B cell (primary cell): Measurements from ENCODE around the gene KCNJ12. TPM values are rescaled to one million over a fixed set of nuclear protein-coding genes. Genes with fewer than 3 reads are reported as not detected.
"Not testable (repeated sequence)": the region's sequence is repeated elsewhere in the genome, so short reads cannot be mapped to it uniquely, and the experiment has no call there.

Source experiments
- ATAC-seq: fragments of 200-7000 bp; cut with Tn5 transposase; one replicate; pipeline ENCODE4 v1.10.0; 2021; ENCODE audit warnings: low read depth, mild to moderate bottlenecking, moderate number of reproducible peaks, moderate library complexity
- CTCF ChIA-PET: fragments of 350-600 bp; sonication (Branson Sonifier 250); formaldehyde crosslinking; loops from one replicate; lab custom pipeline; 2021; ENCODE audit warnings: antibody characterized with exemption, inconsistent platforms; lab: Charles Lee
- POLR2A ChIA-PET: fragments of 350-600 bp; sonication (Branson Sonifier 250); formaldehyde crosslinking; loops from one replicate; lab custom pipeline; 2021; ENCODE audit warnings: antibody characterized with exemption; lab: Charles Lee
- DNase-seq: peaks from one replicate; pipeline ENCODE4 v3.0.0; 2013
- H2AFZ ChIP-seq: 2 replicates; pipeline ENCODE4 v1.6.1; 2012; ENCODE audit warnings: mild to moderate bottlenecking, low read depth, low read length; ENCODE audit not compliant: insufficient read depth, poor library complexity, severe bottlenecking
- H3K27ac ChIP-seq, 2 donors: 1 replicate in 1 of 2; 2 replicates in 1 of 2; pipeline ENCODE4 v1.5.1; 2012 to 2013; ENCODE audit warnings: low read length in 2 of 2, mild to moderate bottlenecking in 2 of 2, moderate library complexity in 1 of 2
- H3K27me3 ChIP-seq, 4 experiments: fragments of 200-600 bp in 1 of 4; sonication (generic) in 1 of 4; replicated peaks in 1 of 4; 1 replicate in 2 of 4; 2 replicates in 2 of 4; pipeline versions ENCODE4 v1.6.1 to v1.7.0; 2013 to 2016; ENCODE audit warnings: low read length in 3 of 4, mild to moderate bottlenecking in 2 of 4, mixed read lengths in 1 of 4, moderate library complexity in 1 of 4; ENCODE audit not compliant: insufficient read depth in 4 of 4, control insufficient read depth in 3 of 4; ENCODE audit errors: control extremely low read depth in 1 of 4
- H3K36me3 ChIP-seq, 2 experiments: replicated peaks in 1 of 2; 1 replicate in 1 of 2; 2 replicates in 1 of 2; pipeline versions ENCODE4 v1.6.1 to v1.7.1; 2013; ENCODE audit warnings: low read length in 1 of 2; ENCODE audit not compliant: insufficient read depth in 2 of 2, control insufficient read depth in 1 of 2; ENCODE audit errors: control extremely low read depth in 1 of 2, extremely low read depth in 1 of 2
- H3K4me1 ChIP-seq, 2 donors: fragments of 200-600 bp in 1 of 2; sonication (generic) in 1 of 2; 1 replicate in 1 of 2; 2 replicates in 1 of 2; pipeline versions ENCODE4 v1.5.1 to v1.6.1; 2013 to 2017; ENCODE audit warnings: low read length in 2 of 2; ENCODE audit not compliant: control insufficient read depth in 2 of 2, insufficient read depth in 2 of 2
- H3K4me2 ChIP-seq: replicated peaks from 2 replicates; pipeline ENCODE3; 2012; ENCODE audit warnings: mild to moderate bottlenecking, low read depth, low read length; ENCODE audit not compliant: poor library complexity, severe bottlenecking
- H3K4me3 ChIP-seq, 5 experiments: fragments of 200-600 bp in 1 of 5; sonication (generic) in 1 of 5; 1 replicate in 3 of 5; 2 replicates in 2 of 5; pipeline versions ENCODE4 v1.5.1 to v1.7.0; 2011 to 2016; ENCODE audit warnings: low read length in 4 of 5, mild to moderate bottlenecking in 4 of 5, low read depth in 2 of 5, control low read depth in 1 of 5, moderate library complexity in 1 of 5; ENCODE audit not compliant: insufficient read depth in 1 of 5; ENCODE audit errors: control extremely low read depth in 1 of 5, extremely low read depth in 1 of 5
- H3K79me2 ChIP-seq: fragments of 200-600 bp; sonication (generic); one replicate; pipeline ENCODE4 v1.6.0; 2016; ENCODE audit warnings: low read length; ENCODE audit not compliant: control insufficient read depth, insufficient read depth
- H3K9ac ChIP-seq: fragments of 200-600 bp; sonication (generic); 2 replicates; pipeline ENCODE4 v1.6.1; 2017; ENCODE audit warnings: mild to moderate bottlenecking, low read length, moderate library complexity
- H3K9me3 ChIP-seq, 3 donors: one replicate each; pipeline versions ENCODE4 v1.6.1 to v1.7.1; 2013; ENCODE audit warnings: low read length in 2 of 3; ENCODE audit not compliant: control insufficient read depth in 2 of 3, insufficient read depth in 1 of 3; ENCODE audit errors: control extremely low read depth in 1 of 3
- H4K20me1 ChIP-seq: 2 replicates; pipeline ENCODE4 v1.6.0; 2012; ENCODE audit warnings: mild to moderate bottlenecking, low read length; ENCODE audit not compliant: insufficient read depth, control insufficient read depth, poor library complexity, severe bottlenecking
- H3K27ac Mint-ChIP-seq: one replicate; pipeline ENCODE4 v1.8.0; 2021; ENCODE audit warnings: mixed read lengths
- H3K27me3 Mint-ChIP-seq: one replicate; pipeline ENCODE4 v1.8.0; 2021; ENCODE audit warnings: mixed read lengths
- H3K4me1 Mint-ChIP-seq: one replicate; pipeline ENCODE4 v1.8.0; 2021; ENCODE audit warnings: mixed read lengths
- H3K4me3 Mint-ChIP-seq: one replicate; pipeline ENCODE4 v1.8.0; 2021; ENCODE audit warnings: mixed read lengths
- H3K9me3 Mint-ChIP-seq: one replicate; pipeline ENCODE4 v1.8.0; 2022; ENCODE audit warnings: mixed read lengths; ENCODE audit not compliant: insufficient read depth
- CTCF ChIP-seq: fragments of 200-600 bp; IDR thresholded peaks from one replicate; pipeline ENCODE4 v1.8.0; 2022; ENCODE audit warnings: antibody characterized with exemption, mild to moderate bottlenecking
- EZH2 ChIP-seq: IDR thresholded peaks from 2 replicates; pipeline ENCODE4 v1.6.1; 2012; ENCODE audit warnings: borderline replicate concordance, low read depth, mild to moderate bottlenecking, moderate library complexity, low read length; ENCODE audit not compliant: insufficient read depth, poor library complexity, severe bottlenecking
- WGBS: methylation state at CpG from one replicate; pipeline ENCODE4 v1.1.5; 2013; ENCODE audit warnings: missing lambda C conversion rate; ENCODE audit not compliant: insufficient coverage; 5-methylcytosine and 5-hydroxymethylcytosine counted together
- intact Hi-C: fragments of 100-400 bp; cut with micrococcal nuclease; formaldehyde crosslinking; loops from one replicate; pipeline ENCODE4 v1.10.0; 2022
- polyA plus RNA-seq: library from polyadenylated mRNA; depleted of rRNA; stranded (reverse); fragments of >200 nt; gene quantifications from 2 replicates; pipeline ENCODE4 v1.2.3, GENCODE V29; 2012
- total RNA-seq, 2 donors: library from RNA; stranded (reverse); fragments of 120-200 nt in 1 of 2; gene quantifications; 1 replicate in 1 of 2; 2 replicates in 1 of 2; pipeline versions ENCODE4 v1.2.3 to v1.2.4, GENCODE V29; 2013 to 2022

KCNJ12 gene
- total and polyA plus RNA-seq, 2 donors (not counting 1 experiment from before 2014, with no cell fraction given) = not detected

GRCh38 chr17:21350495-21350894, 25.7 kb upstream of the KCNJ12 start:
- H3K27ac Mint-ChIP-seq, POLR2A ChIA-PET, H3K9me3 Mint-ChIP-seq, H3K27me3 ChIP-seq, ATAC-seq, H3K4me3 ChIP-seq, H2AFZ ChIP-seq, CTCF ChIA-PET, H3K4me1 Mint-ChIP-seq, H3K4me1 ChIP-seq, H3K4me3 Mint-ChIP-seq, H3K9ac ChIP-seq, H3K9me3 ChIP-seq, H3K79me2 ChIP-seq, DNase-seq, H4K20me1 ChIP-seq, H3K27ac ChIP-seq, intact Hi-C loops, H3K4me2 ChIP-seq, H3K27me3 Mint-ChIP-seq, H3K36me3 ChIP-seq: not testable (repeated sequence)
- WGBS = 96% methylated on average over 5 of the region's 19 CpGs

DNA sequence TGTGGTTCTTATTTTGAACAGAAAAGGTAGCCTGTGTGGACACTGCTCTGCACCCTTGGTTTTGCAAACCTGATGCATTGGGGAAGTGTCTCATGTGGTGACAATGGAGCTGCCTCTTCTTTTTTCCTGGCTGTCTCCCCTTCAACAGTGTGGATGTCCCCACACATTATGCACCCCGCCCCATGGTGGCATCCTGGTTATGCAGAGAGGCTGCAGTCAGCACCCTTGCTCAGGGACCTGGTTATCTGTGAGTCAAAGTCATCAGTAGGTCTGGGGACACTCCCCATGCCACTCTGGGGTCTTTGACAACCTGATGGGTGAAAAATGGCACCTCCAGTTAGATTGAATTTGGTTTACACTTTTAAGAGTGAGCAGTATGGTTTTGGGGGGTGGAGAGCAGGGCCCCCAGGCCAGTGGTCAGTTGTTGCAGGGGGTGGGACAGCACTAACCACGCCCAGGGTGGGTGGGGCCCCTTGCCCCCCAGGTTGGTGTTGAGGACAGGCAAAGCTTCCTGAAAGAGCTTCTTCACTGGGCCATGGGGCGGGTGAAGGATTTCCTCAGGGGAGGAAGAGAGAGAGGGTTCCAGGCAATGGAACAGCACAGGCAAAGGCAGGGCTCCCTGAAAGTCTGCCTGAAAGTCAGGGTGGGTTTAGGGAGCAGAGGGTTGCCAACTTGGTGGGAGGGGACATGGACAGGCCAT, 24.6 kb upstream of the KCNJ12 start:
- TF ChIP-seq EZH2 = no peak
- TF ChIP-seq CTCF = no peak
- Histone ChIP-seq H3K27ac (no peak overlapping the region), H3K4me2 (no peak overlapping the region), H3K9me3 (no peaks in the 10 kb centered on the region), H3K4me1 (no peaks in the 10 kb centered on the region), H3K79me2 (no peaks in the 10 kb centered on the region), H3K9ac (no peak overlapping the region), H3K36me3 (no peaks in the 10 kb centered on the region), H3K4me3 (no peak overlapping the region), H4K20me1 (no peaks in the 10 kb centered on the region), H2AFZ (no peak overlapping the region), H3K27me3 (no peaks in the 10 kb centered on the region)
- DNase-seq (no peak), ATAC-seq (no peak)
- CTCF ChIA-PET = no interaction called here
- Mint-ChIP-seq H3K9me3 (no peaks in the 10 kb centered on the region), H3K27ac (no peak overlapping the region), H3K4me3 (no peak overlapping the region), H3K4me1 (peaks cover 6% of the 10 kb centered on the region), H3K27me3 (no peaks in the 10 kb centered on the region)
- POLR2A ChIA-PET = no interaction called here
- WGBS = 64% methylated on average over 2 of the region's 3 CpGs
- intact Hi-C loops = no loop called here
